22Rv1 (cell line): ENCODE measurements around the gene CCR7.

Source experiments
- H3K27ac ChIP-seq: fragments of 450-650 bp; 2 replicates; pipeline ENCODE4 v1.5.1; 2017
- CTCF ChIP-seq: fragments of 450-650 bp; IDR thresholded peaks from 2 replicates; pipeline ENCODE4 v1.5.1; 2017; ENCODE audit warnings: mild to moderate bottlenecking
- ZFX ChIP-seq: fragments of 450-650 bp; IDR thresholded peaks from 2 replicates; pipeline ENCODE4 v1.6.1; 2017; ENCODE audit warnings: antibody characterized with exemption, borderline replicate concordance

Gene CCR7

DNA sequence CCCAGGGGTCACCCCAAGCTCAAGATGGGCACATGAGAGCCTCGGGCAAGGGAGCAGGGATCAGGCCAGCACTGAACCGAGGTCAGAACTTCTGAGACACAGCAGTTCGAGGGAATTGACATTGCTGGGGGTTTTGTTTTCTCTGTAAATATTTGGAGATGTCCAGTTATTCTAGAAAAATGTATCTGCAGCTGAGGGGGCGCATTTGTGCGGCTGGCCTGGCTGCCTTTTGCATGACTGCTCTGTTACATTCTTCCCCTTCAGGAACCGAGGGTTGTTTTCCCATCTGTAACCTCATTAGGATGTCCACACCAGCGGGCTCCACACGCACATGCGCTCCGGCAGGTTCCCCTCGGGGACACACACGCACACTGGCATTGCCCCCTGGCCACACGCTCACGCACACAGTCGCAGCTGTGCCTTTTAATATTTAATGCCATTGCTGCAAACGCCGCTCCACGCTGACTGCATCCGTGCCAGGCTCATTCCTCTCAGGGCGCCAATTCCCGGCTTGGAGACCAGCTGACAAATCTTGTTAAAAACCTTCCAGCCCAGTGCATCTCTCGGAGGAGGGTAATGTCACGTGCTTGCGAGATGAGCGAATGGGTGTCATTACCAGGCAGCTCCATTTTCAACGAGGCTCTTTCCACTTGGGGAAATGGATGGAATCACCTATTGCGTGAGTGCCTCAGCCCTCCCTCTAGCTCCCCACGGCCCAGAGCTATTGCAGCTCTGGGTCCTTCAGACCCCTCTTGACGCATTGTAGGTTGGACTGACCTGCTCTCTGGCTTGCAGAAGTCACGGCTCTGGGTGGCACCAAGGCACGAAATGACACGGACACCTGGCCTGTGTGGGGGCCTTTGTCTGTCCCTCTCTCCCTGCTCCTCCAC is 13.1 kb downstream of the CCR7 start:
- TF ChIP-seq ZFX (no peak), CTCF (no peak)
- no peak overlapping the region for H3K27ac ChIP-seq

DNA sequence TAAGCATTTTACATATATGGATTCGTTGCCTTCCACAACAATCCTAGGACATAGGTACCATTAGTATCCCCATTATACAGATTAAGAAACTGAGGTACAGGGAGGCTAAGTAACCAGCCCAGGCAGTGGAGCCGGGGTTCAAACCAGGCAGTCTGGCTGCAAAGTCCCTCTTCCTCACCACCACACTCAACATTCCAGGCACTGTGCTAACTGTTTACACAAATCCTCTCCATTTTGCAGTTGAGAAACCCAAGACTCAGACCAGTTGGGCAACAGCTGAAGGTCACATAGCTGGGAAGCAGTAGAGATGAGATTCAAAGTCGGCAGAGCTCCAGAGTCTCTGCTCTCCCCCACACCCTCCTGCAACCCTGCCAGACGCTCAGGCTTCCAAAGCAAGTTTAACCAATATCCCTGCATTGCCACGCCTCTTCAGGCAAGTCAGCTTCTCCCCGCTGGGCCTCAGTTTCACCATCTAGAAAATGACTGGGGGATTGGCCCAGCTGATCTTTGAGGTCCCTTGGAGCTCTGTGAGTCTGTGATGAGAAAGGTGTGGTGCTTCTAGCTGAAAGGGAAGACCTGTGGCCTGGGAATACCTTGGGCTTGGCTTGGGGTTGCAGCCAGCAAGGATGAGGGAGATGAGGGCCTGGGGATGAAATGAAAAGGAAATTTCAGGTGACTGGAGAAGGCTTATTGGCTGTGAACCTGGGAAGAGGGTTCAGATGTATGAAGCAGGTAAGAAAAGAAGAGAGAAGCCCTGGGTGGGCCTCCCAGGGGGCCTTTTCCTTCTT is 14.0 kb downstream of the CCR7 start:
- H3K27ac ChIP-seq = no peak overlapping the region
- no peak for TF ChIP-seq CTCF
- TF ChIP-seq ZFX = no peak

DNA sequence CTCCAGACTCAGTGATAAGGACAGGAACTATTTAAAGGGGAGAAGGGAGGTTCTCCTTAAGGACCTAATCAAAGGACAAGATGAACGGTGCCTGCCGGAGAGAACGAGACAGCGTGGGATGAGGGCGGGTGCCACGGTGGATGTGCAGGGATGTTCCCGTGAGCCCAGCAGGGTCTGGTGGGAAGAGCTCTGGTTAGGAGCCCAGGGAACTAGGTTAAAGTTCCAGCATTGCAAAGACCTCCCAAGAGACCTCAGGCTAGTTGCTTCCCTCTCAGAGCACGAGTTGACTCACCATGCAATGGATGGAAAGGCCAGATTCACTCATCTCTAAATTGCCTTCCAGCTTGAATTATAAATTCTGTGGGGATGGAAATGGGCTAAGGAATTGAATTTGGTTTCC is 14.7 kb downstream of the CCR7 start:
- no peak overlapping the region for H3K27ac ChIP-seq
- TF ChIP-seq CTCF (no peak), ZFX (no peak)

GRCh38 chr17:40548982-40549685 is 16.1 kb downstream of the CCR7 start:
- peak overlapping the region; percentile 56 for H3K27ac ChIP-seq
- no peak for TF ChIP-seq ZFX
- no peak for TF ChIP-seq CTCF

DNA sequence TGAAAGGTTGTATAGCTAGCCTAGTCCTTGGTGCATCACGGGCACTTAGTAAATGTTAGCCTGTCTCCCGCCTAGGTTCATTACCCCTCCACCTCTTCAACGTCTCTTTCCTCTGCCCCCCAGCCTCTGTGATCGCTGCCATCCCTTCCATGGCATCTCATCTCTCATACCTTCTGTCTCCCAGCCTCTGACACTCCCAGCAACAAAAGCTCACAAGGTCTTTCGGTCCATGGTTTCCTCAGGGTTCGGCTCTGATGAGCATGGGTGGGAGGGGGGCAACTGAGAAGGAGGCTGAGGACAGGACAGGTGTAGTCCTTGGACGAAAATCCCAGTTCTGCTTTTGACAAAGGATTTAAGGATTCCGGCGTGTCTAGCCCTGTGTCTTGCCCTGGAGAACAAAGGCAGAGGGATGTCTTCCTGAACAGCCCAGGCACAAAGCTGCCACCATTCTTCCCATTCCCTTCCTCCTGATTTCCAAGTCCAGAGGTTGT is 16.7 kb downstream of the CCR7 start:
- no peak for TF ChIP-seq ZFX
- no peak for TF ChIP-seq CTCF
- peak overlapping the region; percentile 56 for H3K27ac ChIP-seq

- TF ChIP-seq ZFX (no peak), CTCF (no peak)
- H3K27ac ChIP-seq = no peak overlapping the region
Observed at GRCh38 chr17:40547785-40548478, 17.3 kb downstream of the CCR7 start.
